Naive thymus-derived CD4-positive, alpha-beta T cell (primary cell): Measurements from ENCODE around the gene IRGC. TPM values are rescaled to one million over a fixed set of nuclear protein-coding genes. Genes with fewer than 3 reads are reported as not detected.

ENCODE experiments used
- ATAC-seq: fragments of 150-1000 bp; cut with Tn5 transposase; 2 replicates; pipeline ENCODE4 v1.10.0; 2021; ENCODE audit warnings: mild to moderate bottlenecking, moderate library complexity
- CTCF ChIA-PET: fragments of 350-600 bp; sonication (Branson Sonifier 250); formaldehyde crosslinking; loops from one replicate; lab custom pipeline; 2021; ENCODE audit warnings: antibody characterized with exemption; lab: Charles Lee
- POLR2A ChIA-PET: fragments of 350-600 bp; sonication (Branson Sonifier 250); formaldehyde crosslinking; loops from one replicate; lab custom pipeline; 2021; ENCODE audit warnings: antibody characterized with exemption, inconsistent platforms; lab: Charles Lee
- DNase-seq, 9 donors: peaks; one replicate each; pipeline versions ENCODE4 v3.0.0 to v3.0.0-alpha.2; 2020 to 2022; ENCODE audit warnings: mixed read lengths in 1 of 9
- H3K27ac ChIP-seq: one replicate; pipeline ENCODE4 v1.7.0; 2013; ENCODE audit warnings: mild to moderate bottlenecking, low read depth, low read length, moderate library complexity
- H3K27me3 ChIP-seq, 2 donors: one replicate each; pipeline ENCODE4 v1.7.0; 2013; ENCODE audit warnings: low read length in 2 of 2, mild to moderate bottlenecking in 2 of 2, moderate library complexity in 2 of 2; ENCODE audit not compliant: control insufficient read depth in 2 of 2, insufficient read depth in 2 of 2
- H3K36me3 ChIP-seq, 3 experiments: 1 replicate in 2 of 3; 2 replicates in 1 of 3; pipeline ENCODE4 v1.7.0; 2013; ENCODE audit warnings: low read length in 3 of 3, mild to moderate bottlenecking in 3 of 3, moderate library complexity in 1 of 3; ENCODE audit not compliant: insufficient read depth in 3 of 3, control insufficient read depth in 2 of 3
- H3K4me1 ChIP-seq, 2 donors: one replicate each; pipeline ENCODE4 v1.7.0; 2013; ENCODE audit warnings: low read length in 2 of 2, mild to moderate bottlenecking in 2 of 2, moderate library complexity in 1 of 2; ENCODE audit not compliant: control insufficient read depth in 2 of 2, insufficient read depth in 2 of 2
- H3K4me3 ChIP-seq: 2 replicates; pipeline ENCODE4 v1.7.0; 2013; ENCODE audit warnings: mild to moderate bottlenecking, low read length
- H3K9me3 ChIP-seq, 3 experiments: 1 replicate in 2 of 3; 2 replicates in 1 of 3; pipeline ENCODE4 v1.7.0; 2013; ENCODE audit warnings: low read length in 3 of 3; ENCODE audit not compliant: control insufficient read depth in 2 of 3
- H3K27ac Mint-ChIP-seq, 9 donors: one replicate each; pipeline ENCODE4 v1.8.0; 2020 to 2022; ENCODE audit warnings: mixed read lengths in 9 of 9, mild to moderate bottlenecking in 8 of 9, moderate library complexity in 5 of 9, inconsistent platforms in 2 of 9
- H3K27me3 Mint-ChIP-seq, 5 donors: one replicate each; pipeline ENCODE4 v1.8.0; 2021 to 2022; ENCODE audit warnings: mixed read lengths in 5 of 5, mild to moderate bottlenecking in 1 of 5
- H3K36me3 Mint-ChIP-seq, 5 donors: one replicate each; pipeline ENCODE4 v1.8.0; 2020 to 2022; ENCODE audit warnings: mixed read lengths in 5 of 5, mild to moderate bottlenecking in 3 of 5, inconsistent platforms in 1 of 5
- H3K4me1 Mint-ChIP-seq, 7 donors: one replicate each; pipeline ENCODE4 v1.8.0; 2020 to 2022; ENCODE audit warnings: mixed read lengths in 7 of 7, mild to moderate bottlenecking in 3 of 7, inconsistent platforms in 1 of 7
- H3K4me3 Mint-ChIP-seq, 10 donors: one replicate each; pipeline ENCODE4 v1.8.0; 2020 to 2022; ENCODE audit warnings: mild to moderate bottlenecking in 10 of 10, mixed read lengths in 10 of 10, moderate library complexity in 6 of 10, inconsistent platforms in 2 of 10
- H3K9me3 Mint-ChIP-seq, 11 donors: one replicate each; pipeline ENCODE4 v1.8.0; 2020 to 2022; ENCODE audit warnings: mixed read lengths in 11 of 11, mild to moderate bottlenecking in 4 of 11, inconsistent platforms in 1 of 11, moderate library complexity in 1 of 11
- intact Hi-C, 2 donors: fragments of 100-400 bp; cut with micrococcal nuclease; formaldehyde crosslinking; loops; one replicate each; pipeline ENCODE4 v1.15.1; 2023
- polyA plus RNA-seq, 2 donors: library from polyadenylated mRNA; unstranded; fragments of 300-500 nt; fragmentation: Illumina TruSeq; gene quantifications; one replicate each; pipeline ENCODE4 v1.2.3, GENCODE V29; 2021
- total RNA-seq, 6 experiments: library from RNA in 5 of 6; stranded (reverse) in 5 of 6; gene quantifications; 1 replicate in 5 of 6; 2 replicates in 1 of 6; pipeline ENCODE4 v1.2.3 and lab custom pipeline; 2021 to 2026

IRGC gene
- total and polyA plus RNA-seq, 7 experiments from 2014 or later = not detected

- Histone ChIP-seq H3K9me3 (peaks cover 0 to 21% (median 7%) of the 10 kb centered on the region in 3 experiments), H3K27me3 (no peaks in the 10 kb centered on the region), H3K27ac (no peak overlapping the region), H3K4me1 (no peaks in the 10 kb centered on the region), H3K4me3 (no peak overlapping the region), H3K36me3 (no peaks in the 10 kb centered on the region)
- Mint-ChIP-seq H3K27ac (no peak overlapping the region), H3K4me1 (no peaks in the 10 kb centered on the region), H3K36me3 (peaks cover 0 to 6% (median 3%) of the 10 kb centered on the region in 5 donors), H3K9me3 (peaks cover 0 to 31% (median 17%) of the 10 kb centered on the region in 11 donors), H3K4me3 (no peak overlapping the region), H3K27me3 (peaks cover 0 to 4% (median 0%) of the 10 kb centered on the region in 5 donors)
- DNase-seq (no peak), ATAC-seq (no peak)
- intact Hi-C loops = no loop called here
- ChIA-PET POLR2A (no interaction called here), CTCF (no interaction called here)
Observed at GRCh38 chr19:43688059-43688701, 27.7 kb upstream of the IRGC start.

GRCh38 chr19:43690444-43690843, 25.4 kb upstream of the IRGC start:
- H3K9me3 Mint-ChIP-seq = peaks cover 0 to 36% (median 19%) of the 10 kb centered on the region in 11 donors
- peaks cover 3 to 7% (median 6%) of the 10 kb centered on the region in 5 donors for H3K36me3 Mint-ChIP-seq
- H3K4me3 ChIP-seq = no peak overlapping the region
- H3K27ac Mint-ChIP-seq = no peak overlapping the region
- H3K4me3 Mint-ChIP-seq = no peak overlapping the region
- ChIA-PET POLR2A (interaction anchor here (0.7 to 1.2 kb wide), 2 partner anchors 17 to 20 kb away, joined by 3 to 4 read pairs; partner anchors contain the start of gene PLAUR), CTCF (no interaction called here)
- H3K36me3 ChIP-seq = no peaks in the 10 kb centered on the region
- no peaks in the 10 kb centered on the region for H3K4me1 ChIP-seq
- no peak overlapping the region for H3K27ac ChIP-seq
- no peaks in the 10 kb centered on the region for H3K27me3 ChIP-seq
- no peaks in the 10 kb centered on the region for H3K4me1 Mint-ChIP-seq
- no peak for ATAC-seq
- peaks cover 0 to 5% (median 0%) of the 10 kb centered on the region in 5 donors for H3K27me3 Mint-ChIP-seq
- no peak for DNase-seq
- H3K9me3 ChIP-seq = peaks cover 0 to 21% (median 7%) of the 10 kb centered on the region in 3 experiments
- intact Hi-C loops = no loop called here

GRCh38 chr19:43690890-43691289, 25.0 kb upstream of the IRGC start:
- H3K27ac Mint-ChIP-seq = no peak overlapping the region
- no peak overlapping the region for H3K27ac ChIP-seq
- DNase-seq = no peak
- H3K27me3 Mint-ChIP-seq = peaks cover 0 to 5% (median 0%) of the 10 kb centered on the region in 5 donors
- peaks cover 0 to 21% (median 7%) of the 10 kb centered on the region in 3 experiments for H3K9me3 ChIP-seq
- no peaks in the 10 kb centered on the region for H3K4me1 ChIP-seq
- H3K4me3 Mint-ChIP-seq = no peak overlapping the region
- intact Hi-C loops = no loop called here
- no peaks in the 10 kb centered on the region for H3K36me3 ChIP-seq
- ChIA-PET CTCF (no interaction called here), POLR2A (interaction anchor here (0.7 to 1.2 kb wide), 2 partner anchors 17 to 21 kb away, joined by 3 to 4 read pairs; partner anchors contain the start of gene PLAUR)
- ATAC-seq = no peak
- H3K27me3 ChIP-seq = no peaks in the 10 kb centered on the region
- peaks cover 3 to 7% (median 6%) of the 10 kb centered on the region in 5 donors for H3K36me3 Mint-ChIP-seq
- no peak overlapping the region for H3K4me3 ChIP-seq
- H3K9me3 Mint-ChIP-seq = peaks cover 0 to 37% (median 19%) of the 10 kb centered on the region in 11 donors
- no peaks in the 10 kb centered on the region for H3K4me1 Mint-ChIP-seq

DNA sequence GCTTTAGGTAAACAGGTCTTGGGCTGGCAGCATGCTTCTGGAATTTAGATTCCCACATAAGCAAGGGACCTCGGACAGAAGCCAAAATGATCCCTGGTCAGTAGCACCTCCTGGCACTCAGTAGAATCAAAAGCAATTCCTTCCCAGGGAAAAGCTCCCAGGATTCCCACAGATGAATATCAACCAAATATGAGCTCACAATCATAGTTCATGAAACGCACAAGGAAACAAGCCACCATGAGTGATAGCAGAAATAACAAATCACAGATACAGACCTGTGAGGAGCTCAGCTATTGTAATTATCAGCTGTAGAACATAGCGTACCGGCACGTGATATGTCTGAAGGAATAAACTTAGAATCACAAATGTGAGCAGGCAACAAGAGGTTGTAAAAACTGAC, 24.1 kb upstream of the IRGC start:
- Histone ChIP-seq H3K36me3 (no peaks in the 10 kb centered on the region), H3K9me3 (peaks cover 0 to 21% (median 7%) of the 10 kb centered on the region in 3 experiments), H3K4me3 (no peak overlapping the region), H3K4me1 (no peaks in the 10 kb centered on the region), H3K27me3 (no peaks in the 10 kb centered on the region), H3K27ac (no peak overlapping the region)
- DNase-seq (no peak), ATAC-seq (no peak)
- Mint-ChIP-seq H3K4me1 (no peaks in the 10 kb centered on the region), H3K4me3 (no peak overlapping the region), H3K27me3 (peaks cover 0 to 5% (median 0%) of the 10 kb centered on the region in 5 donors), H3K27ac (no peak overlapping the region), H3K36me3 (peaks cover 3 to 7% (median 6%) of the 10 kb centered on the region in 5 donors), H3K9me3 (peaks cover 0 to 45% (median 19%) of the 10 kb centered on the region in 11 donors)
- intact Hi-C loops = no loop called here
- POLR2A ChIA-PET = no interaction called here
- CTCF ChIA-PET = no interaction called here

DNA sequence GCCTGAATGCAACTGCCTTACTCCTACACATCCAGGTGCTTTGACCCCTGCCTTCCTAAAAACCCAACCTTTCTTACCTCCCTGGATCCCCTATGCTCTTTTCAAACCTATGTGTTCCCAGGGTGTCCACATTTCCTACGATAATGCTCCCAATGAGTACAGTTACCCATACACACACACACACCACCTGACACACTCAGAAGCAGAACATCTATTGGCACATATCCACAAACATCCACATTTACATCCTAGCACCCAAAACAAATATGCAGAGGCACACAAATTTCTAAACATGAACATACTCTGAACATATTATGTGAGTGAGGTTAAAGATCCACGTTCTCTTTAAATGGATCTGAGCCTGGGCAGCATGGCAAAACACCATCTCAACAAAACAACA, 23.5 kb upstream of the IRGC start:
- peaks cover 0 to 21% (median 7%) of the 10 kb centered on the region in 3 experiments for H3K9me3 ChIP-seq

DNA sequence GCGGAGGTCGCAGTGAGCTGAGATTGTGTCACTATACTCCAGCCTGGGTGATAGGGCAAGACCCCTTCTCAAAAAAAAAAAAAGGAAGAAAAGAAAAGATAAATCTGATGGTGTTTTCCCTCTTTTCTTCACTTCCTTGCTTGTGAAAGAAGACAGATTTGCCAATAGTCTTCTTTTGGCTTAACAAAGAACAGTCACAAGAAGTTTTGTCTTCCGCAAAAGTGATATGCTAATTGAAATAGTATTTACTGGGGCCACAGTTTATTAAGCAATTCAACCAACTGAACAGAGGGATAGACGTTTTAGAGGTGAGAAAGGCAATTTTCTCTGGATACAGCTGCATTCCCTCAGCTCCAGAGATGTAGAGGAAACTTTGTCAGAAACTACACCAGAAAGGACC, 23.0 kb upstream of the IRGC start:
- intact Hi-C loops = no loop called here
- Histone ChIP-seq H3K36me3 (no peaks in the 10 kb centered on the region), H3K9me3 (peaks cover 0 to 21% (median 7%) of the 10 kb centered on the region in 3 experiments), H3K27me3 (no peaks in the 10 kb centered on the region), H3K4me3 (no peak overlapping the region), H3K27ac (no peak overlapping the region), H3K4me1 (no peaks in the 10 kb centered on the region)
- peak; percentile 67 for ATAC-seq
- no peak for DNase-seq
- Mint-ChIP-seq H3K27me3 (peaks cover 0 to 9% (median 5%) of the 10 kb centered on the region in 5 donors), H3K27ac (no peak overlapping the region), H3K36me3 (peaks cover 3 to 10% (median 6%) of the 10 kb centered on the region in 5 donors), H3K4me1 (no peaks in the 10 kb centered on the region), H3K9me3 (peaks cover 0 to 45% (median 19%) of the 10 kb centered on the region in 11 donors), H3K4me3 (no peak overlapping the region)
- POLR2A ChIA-PET = no interaction called here
- CTCF ChIA-PET = no interaction called here

More for the DNA sequence above, 23.5 kb upstream of the IRGC start:
- Mint-ChIP-seq H3K9me3 (peaks cover 0 to 45% (median 19%) of the 10 kb centered on the region in 11 donors), H3K4me3 (peak overlapping the region in 1 of 10 donors; percentile 52), H3K27ac (no peak overlapping the region), H3K27me3 (peaks cover 0 to 5% (median 4%) of the 10 kb centered on the region in 5 donors), H3K4me1 (no peaks in the 10 kb centered on the region), H3K36me3 (peaks cover 3 to 7% (median 6%) of the 10 kb centered on the region in 5 donors)
- Histone ChIP-seq H3K36me3 (no peaks in the 10 kb centered on the region), H3K27me3 (no peaks in the 10 kb centered on the region), H3K27ac (no peak overlapping the region), H3K4me3 (no peak overlapping the region), H3K4me1 (no peaks in the 10 kb centered on the region)
- DNase-seq = no peak
- intact Hi-C loops = no loop called here
- ATAC-seq = peak; percentile 42
- ChIA-PET CTCF (no interaction called here), POLR2A (no interaction called here)
